Gastroesophageal sphincter (tissue), 4 donors: ENCODE data around the gene RAB33B. TPM values are rescaled to one million over a fixed set of nuclear protein-coding genes. Genes with fewer than 3 reads are reported as not detected.
"Not testable (repeated sequence)": the region's sequence is repeated elsewhere in the genome, so short reads cannot be mapped to it uniquely, and the experiment has no call there.

Source experiments
- ATAC-seq: fragments of 150-250 bp; one replicate; pipeline ENCODE4 v1.9.1; 2016; ENCODE audit warnings: mild to moderate bottlenecking, moderate library complexity
- H3K27ac ChIP-seq, 4 donors: fragments of 200-600 bp; sonication (generic) in 3 of 4; 1 replicate in 3 of 4; 2 replicates in 1 of 4; pipeline ENCODE4 v1.5.1; 2016 to 2019
- H3K27me3 ChIP-seq: fragments of 200-600 bp; sonication (generic); one replicate; pipeline ENCODE4 v1.5.1; 2019
- H3K36me3 ChIP-seq, 2 donors: fragments of 200-600 bp; sonication (generic); one replicate each; pipeline ENCODE4 v1.5.1; 2019; ENCODE audit warnings: control low read depth in 1 of 2
- H3K4me1 ChIP-seq, 3 donors: fragments of 200-600 bp; sonication (generic); 1 replicate in 2 of 3; 2 replicates in 1 of 3; pipeline ENCODE4 v1.5.1; 2016 to 2019; ENCODE audit warnings: control low read depth in 2 of 3
- H3K4me3 ChIP-seq, 2 donors: fragments of 200-600 bp; sonication (generic); one replicate each; pipeline ENCODE4 v1.5.1; 2019; ENCODE audit warnings: mild to moderate bottlenecking in 1 of 2, moderate library complexity in 1 of 2
- H3K9me3 ChIP-seq, 3 donors: fragments of 200-600 bp; sonication (generic); one replicate each; pipeline ENCODE4 v1.5.1; 2017 to 2019; ENCODE audit warnings: control low read depth in 2 of 3
- CTCF ChIP-seq, 4 experiments: fragments of 200-600 bp in 2 of 4; fragments of 450-650 bp in 2 of 4; sonication (generic) in 1 of 4; IDR thresholded peaks; one replicate each; pipeline ENCODE4 v1.5.1; 2017 to 2019; ENCODE audit warnings: antibody characterized with exemption in 4 of 4, mild to moderate bottlenecking in 2 of 4, moderate library complexity in 2 of 4
- EP300 ChIP-seq: sonication (generic); formaldehyde crosslinking; IDR thresholded peaks from one replicate; pipeline ENCODE4 v1.6.1; 2017; ENCODE audit warnings: antibody characterized with exemption, mild to moderate bottlenecking
- POLR2A ChIP-seq, 2 donors: fragments of 450-650 bp; IDR thresholded peaks; one replicate each; pipeline ENCODE4 v1.6.1; 2017; ENCODE audit warnings: antibody characterized with exemption in 2 of 2, mild to moderate bottlenecking in 2 of 2, moderate library complexity in 1 of 2
- POLR2AphosphoS5 ChIP-seq: sonication (generic); formaldehyde crosslinking; IDR thresholded peaks from one replicate; pipeline ENCODE4 v1.6.1; 2017; ENCODE audit warnings: antibody characterized with exemption
- WGBS, 2 donors: methylation state at CpG; one replicate each; pipeline ENCODE4 v1.1.5; 2018; ENCODE audit warnings: low coverage in 1 of 2; 5-methylcytosine and 5-hydroxymethylcytosine counted together
- total RNA-seq, 4 donors: library from RNA; depleted of rRNA; stranded (reverse); fragments of >200 nt; gene quantifications; one replicate each; pipeline ENCODE4 v1.1.0, GENCODE V29; 2016

Gene RAB33B
- total RNA-seq, 4 donors from 2014 or later = 13.5 to 16.9 (median 14.2) TPM

- Histone ChIP-seq H3K27me3 (no peaks in the 10 kb centered on the region), H3K4me3 (no peak overlapping the region), H3K36me3 (no peaks in the 10 kb centered on the region), H3K4me1 (no peaks in the 10 kb centered on the region), H3K9me3 (peaks cover 0 to 6% (median 0%) of the 10 kb centered on the region in 3 donors), H3K27ac (no peak overlapping the region)
- no peak for ATAC-seq
- WGBS, 2 donors = 86 to 100% methylated on average over 1 of the region's 1 CpG
- no peak for TF ChIP-seq POLR2A (IDR thresholded peaks at IDR 0.05)
- no peak for TF ChIP-seq EP300
- TF ChIP-seq POLR2AphosphoS5 = no peak
- no peak for TF ChIP-seq CTCF (IDR thresholded peaks at IDR 0.05)
These were observed 33.3 kb upstream of the RAB33B start for GRCh38 chr4:139420652-139421051.

- no peaks in the 10 kb centered on the region for H3K4me1 ChIP-seq
- H3K9me3 ChIP-seq = peaks cover 0 to 7% (median 0%) of the 10 kb centered on the region in 3 donors
- no peak overlapping the region for H3K27ac ChIP-seq
- TF ChIP-seq POLR2A (IDR thresholded peaks at IDR 0.05) (no peak), POLR2AphosphoS5 (no peak), CTCF (IDR thresholded peaks at IDR 0.05) (no peak), EP300 (no peak)
- no peak overlapping the region for H3K4me3 ChIP-seq
- WGBS, 2 donors = 96% methylated on average over 4 to 13 of the region's 23 CpGs
- no peaks in the 10 kb centered on the region for H3K27me3 ChIP-seq
- ATAC-seq = no peak
- H3K36me3 ChIP-seq = peaks cover 0 to 8% of the 10 kb centered on the region in 2 donors
These were observed 17.8 kb upstream of the RAB33B start for GRCh38 chr4:139436122-139436521.

GRCh38 chr4:139438141-139438540 lies 15.8 kb upstream of the RAB33B start:
- TF ChIP-seq POLR2AphosphoS5 (no peak), CTCF (IDR thresholded peaks at IDR 0.05) (no peak), POLR2A (IDR thresholded peaks at IDR 0.05) (no peak), EP300 (no peak)
- H3K27ac ChIP-seq = no peak overlapping the region

GRCh38 chr4:139441029-139441428 lies 12.9 kb upstream of the RAB33B start:
- peaks cover 0 to 7% (median 0%) of the 10 kb centered on the region in 3 donors for H3K9me3 ChIP-seq
- TF ChIP-seq POLR2AphosphoS5 = no peak
- no peak for TF ChIP-seq POLR2A (IDR thresholded peaks at IDR 0.05)
- no peak for TF ChIP-seq EP300
- TF ChIP-seq CTCF (IDR thresholded peaks at IDR 0.05) = no peak
- no peaks in the 10 kb centered on the region for H3K27me3 ChIP-seq
- H3K36me3 ChIP-seq = peaks cover 0 to 8% of the 10 kb centered on the region in 2 donors
- H3K4me3 ChIP-seq = no peak overlapping the region
- WGBS, 2 donors = 98 to 100% methylated on average over 1 to 4 of the region's 4 CpGs
- no peak for ATAC-seq
- no peak overlapping the region for H3K27ac ChIP-seq
- no peaks in the 10 kb centered on the region for H3K4me1 ChIP-seq

More at GRCh38 chr4:139438141-139438540, 15.8 kb upstream of the RAB33B start:
- Histone ChIP-seq H3K9me3 (peaks cover 0 to 7% (median 0%) of the 10 kb centered on the region in 3 donors), H3K27me3 (no peaks in the 10 kb centered on the region), H3K4me3 (no peak overlapping the region), H3K36me3 (peaks cover 0 to 8% of the 10 kb centered on the region in 2 donors), H3K4me1 (no peaks in the 10 kb centered on the region)
- 86% methylated on average over 2 of the region's 2 CpGs for WGBS, 2 donors
- ATAC-seq = no peak

- ATAC-seq = no peak
- Histone ChIP-seq H3K4me3 (no peak overlapping the region), H3K4me1 (no peaks in the 10 kb centered on the region), H3K9me3 (no peaks in the 10 kb centered on the region), H3K27ac (no peak overlapping the region), H3K36me3 (no peaks in the 10 kb centered on the region), H3K27me3 (no peaks in the 10 kb centered on the region)
- WGBS, 2 donors = 92 to 98% methylated on average over 3 to 4 of the region's 7 CpGs
- TF ChIP-seq CTCF (IDR thresholded peaks at IDR 0.05) = no peak
- TF ChIP-seq EP300 = no peak
- no peak for TF ChIP-seq POLR2A (IDR thresholded peaks at IDR 0.05)
These were observed 10.3 kb upstream of the RAB33B start for GRCh38 chr4:139443661-139444060.

- H3K9me3 ChIP-seq, H3K27ac ChIP-seq, H3K36me3 ChIP-seq, H3K4me1 ChIP-seq, H3K4me3 ChIP-seq, ATAC-seq, H3K27me3 ChIP-seq: not testable (repeated sequence)
- 76% methylated on average over 3 of the region's 3 CpGs; no CpG with 5 or more reads in 1 of the 2 donors for WGBS, 2 donors
These were observed 9.0 kb upstream of the RAB33B start for GRCh38 chr4:139444881-139445280.

GRCh38 chr4:139447078-139447477 lies 6.8 kb upstream of the RAB33B start:
- not testable (repeated sequence) for H3K4me3 ChIP-seq, H3K4me1 ChIP-seq, H3K9me3 ChIP-seq, H3K27ac ChIP-seq, H3K27me3 ChIP-seq, H3K36me3 ChIP-seq, ATAC-seq
- WGBS, 2 donors = 63 to 100% methylated on average over 1 to 3 of the region's 4 CpGs
